NCI-H345 treated with DMSO at 0.1 percent for 48 hours (cell line): Measurements from ENCODE around the gene CSF2RB.

Source experiments
- DNase-seq: peaks from one replicate; lab custom pipeline; 2025; ENCODE audit not compliant: unreplicated experiment; lab: John Stamatoyannopoulos, UW

Gene CSF2RB

DNA sequence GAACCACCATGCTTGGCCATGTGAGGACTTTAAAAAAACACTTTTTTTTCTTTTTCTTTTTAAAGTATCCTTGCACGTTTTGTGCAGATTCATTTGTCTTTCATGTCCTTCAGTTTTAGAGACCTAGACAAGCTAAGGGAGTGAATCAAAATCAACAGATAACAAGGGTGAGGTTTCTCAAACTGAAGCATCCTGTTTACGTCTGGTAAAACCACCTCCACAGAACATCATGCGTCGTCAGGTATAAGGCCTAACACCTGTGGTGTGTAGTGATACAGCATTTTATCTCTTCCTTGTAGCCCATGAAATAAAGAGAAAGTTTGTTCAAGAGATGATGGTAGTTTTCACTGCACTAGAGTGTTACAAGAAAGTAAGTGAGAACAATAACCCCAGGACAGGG lies 26.3 kb upstream of the CSF2RB start:
- no peak for DNase-seq

- DNase-seq, result no peak
Observed at GRCh38 chr22:36891646-36892045, 21.8 kb upstream of the CSF2RB start.

DNA sequence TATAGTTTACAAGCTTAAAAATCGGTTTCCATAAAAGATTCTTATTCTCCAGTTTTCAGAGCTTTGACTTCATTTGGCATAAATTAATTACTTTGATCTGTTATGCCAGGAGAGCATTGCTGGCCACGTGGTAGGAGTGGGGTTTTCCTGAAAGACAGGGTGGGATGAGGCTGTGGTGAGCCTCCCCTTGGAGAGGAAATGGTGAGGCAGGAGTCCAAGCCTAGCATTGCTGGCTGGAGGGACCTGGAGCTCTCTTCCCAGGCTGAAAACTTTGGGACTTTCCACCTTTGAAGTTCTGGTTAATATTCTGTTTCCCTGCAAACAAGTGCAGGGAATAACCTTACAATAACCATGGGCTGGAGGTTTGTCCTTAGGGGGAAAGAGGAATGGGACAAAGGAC lies 21.1 kb upstream of the CSF2RB start:
- no peak for DNase-seq

GRCh38 chr22:36893262-36893661 lies 20.2 kb upstream of the CSF2RB start:
- no peak for DNase-seq

DNA sequence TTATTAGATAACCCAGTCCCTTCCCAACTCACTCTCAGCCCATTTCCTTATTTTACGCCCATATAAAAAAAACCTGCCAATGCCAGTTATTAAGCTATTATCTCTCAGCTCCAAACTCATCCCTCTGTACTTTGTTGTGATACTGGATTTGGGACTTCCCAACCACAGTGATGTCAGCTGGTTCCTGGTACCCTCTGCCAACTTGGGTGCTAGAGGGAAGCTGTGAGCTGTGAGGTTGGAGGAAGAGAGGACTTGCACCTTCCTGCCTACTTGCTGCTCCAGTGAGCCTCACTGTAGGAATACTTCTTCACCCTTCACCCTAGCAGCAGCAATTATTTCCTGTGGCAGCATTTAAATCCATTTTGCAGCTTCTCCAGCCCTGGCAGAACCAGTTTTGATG lies 19.2 kb upstream of the CSF2RB start:
- no peak for DNase-seq

GRCh38 chr22:36897611-36898010 lies 15.8 kb upstream of the CSF2RB start:
- no peak for DNase-seq

- no peak for DNase-seq
Observed at GRCh38 chr22:36898690-36899089, 14.7 kb upstream of the CSF2RB start.

- no peak for DNase-seq
Observed at GRCh38 chr22:36899498-36899897, 13.9 kb upstream of the CSF2RB start.

- DNase-seq, result no peak
Observed at GRCh38 chr22:36900225-36900624, 13.2 kb upstream of the CSF2RB start.

GRCh38 chr22:36900880-36901279 lies 12.5 kb upstream of the CSF2RB start:
- DNase-seq, result no peak

DNA sequence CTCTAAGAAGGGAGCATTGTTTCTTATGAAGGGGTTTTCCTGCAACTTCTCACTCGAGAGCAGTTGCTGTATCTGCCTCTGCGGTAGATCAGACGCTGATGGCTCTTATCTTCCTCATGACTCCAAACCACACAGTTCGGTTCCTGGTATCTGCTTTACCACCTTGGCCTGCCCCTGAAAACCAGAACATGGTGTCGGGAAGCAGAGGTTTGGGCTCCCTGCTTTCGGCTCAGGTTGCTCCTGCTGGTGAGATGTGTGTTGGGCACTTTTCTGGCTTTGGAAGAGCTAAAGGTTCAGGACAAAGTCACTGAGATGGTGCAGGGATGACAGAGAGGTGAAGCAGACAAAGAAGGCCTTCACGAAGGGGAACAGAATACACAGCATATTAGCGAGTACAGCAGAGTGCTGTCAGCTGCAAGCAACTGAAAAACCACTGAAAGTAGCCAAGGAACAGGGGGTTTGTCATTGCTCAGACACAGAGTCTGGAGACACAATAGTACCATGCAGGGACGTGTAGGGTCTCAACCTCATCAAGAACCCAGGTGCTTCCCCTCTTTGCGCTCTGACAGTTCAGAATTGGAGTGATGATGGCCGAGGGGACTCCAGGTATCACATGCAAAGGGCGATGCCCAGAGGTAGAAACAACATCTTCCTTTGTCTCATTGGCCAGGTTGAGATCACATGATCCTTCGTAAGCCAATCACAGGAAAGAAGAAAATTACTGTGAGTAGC lies 11.9 kb upstream of the CSF2RB start:
- DNase-seq, result no peak

DNA sequence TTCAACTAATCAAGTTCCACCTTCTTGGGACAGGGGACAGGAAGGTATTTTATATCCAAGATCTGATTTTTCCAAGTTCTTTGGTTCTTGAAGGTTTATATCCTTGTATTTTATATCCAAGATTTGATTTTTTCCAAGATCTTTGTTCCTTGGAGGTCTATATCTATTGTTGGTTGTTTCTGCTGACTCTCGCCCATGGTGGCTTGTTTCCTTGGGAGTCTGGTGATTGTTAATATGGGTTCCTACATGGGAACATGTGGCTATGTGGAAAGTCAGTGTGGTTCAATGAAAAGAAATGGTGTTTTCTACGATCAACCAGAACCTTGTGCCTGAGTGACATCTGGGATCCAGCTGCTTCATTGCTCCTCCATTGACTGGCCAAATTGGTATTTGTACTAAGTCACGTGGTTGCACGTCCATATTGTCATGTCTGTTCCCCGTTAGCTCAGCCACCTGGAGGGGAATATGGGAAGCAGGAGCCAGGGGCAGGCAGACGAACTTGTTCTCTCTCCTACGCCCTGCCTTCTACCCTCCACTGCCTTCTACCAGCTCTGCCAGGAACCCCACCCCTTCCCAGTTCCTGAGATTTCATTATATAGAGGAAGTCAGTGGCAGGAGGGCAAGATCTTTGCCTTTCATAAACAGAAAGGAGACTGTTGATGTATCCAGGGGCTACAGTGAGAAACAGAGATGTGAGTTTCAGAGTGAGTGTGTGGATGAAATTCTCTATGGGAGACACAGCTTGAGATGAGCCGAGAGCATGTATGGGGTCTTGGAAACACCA lies 11.1 kb upstream of the CSF2RB start:
- DNase-seq, result no peak

DNA sequence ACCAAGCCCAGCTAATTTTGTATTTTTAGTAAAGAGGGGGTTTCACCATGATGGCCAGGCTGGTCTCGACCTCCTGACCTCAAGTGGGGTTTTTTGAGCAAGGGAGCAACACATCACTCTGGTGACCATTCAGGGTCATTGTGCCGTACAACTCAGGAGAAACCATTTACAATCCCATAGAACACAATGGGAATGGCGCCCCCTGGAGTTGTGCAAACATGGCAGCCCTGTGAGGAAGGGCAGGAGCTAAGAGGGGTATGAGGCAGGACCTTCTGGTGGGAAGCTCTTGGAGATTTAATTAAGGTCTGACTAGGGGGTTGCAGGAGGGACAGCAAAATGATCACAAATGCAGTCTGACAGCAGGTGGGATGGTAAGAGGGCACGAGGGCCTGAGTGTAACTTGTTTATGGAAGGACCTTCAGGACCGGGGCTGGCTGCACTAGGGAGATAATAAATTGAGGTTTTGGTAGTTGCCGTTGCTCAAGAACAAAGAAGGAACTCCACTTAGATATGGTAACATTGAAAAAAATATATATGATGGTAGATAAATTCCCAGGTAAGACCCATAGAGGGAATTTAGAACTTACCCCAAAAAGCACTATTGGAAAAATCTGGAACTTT lies 9.1 kb upstream of the CSF2RB start:
- no peak for DNase-seq

DNA sequence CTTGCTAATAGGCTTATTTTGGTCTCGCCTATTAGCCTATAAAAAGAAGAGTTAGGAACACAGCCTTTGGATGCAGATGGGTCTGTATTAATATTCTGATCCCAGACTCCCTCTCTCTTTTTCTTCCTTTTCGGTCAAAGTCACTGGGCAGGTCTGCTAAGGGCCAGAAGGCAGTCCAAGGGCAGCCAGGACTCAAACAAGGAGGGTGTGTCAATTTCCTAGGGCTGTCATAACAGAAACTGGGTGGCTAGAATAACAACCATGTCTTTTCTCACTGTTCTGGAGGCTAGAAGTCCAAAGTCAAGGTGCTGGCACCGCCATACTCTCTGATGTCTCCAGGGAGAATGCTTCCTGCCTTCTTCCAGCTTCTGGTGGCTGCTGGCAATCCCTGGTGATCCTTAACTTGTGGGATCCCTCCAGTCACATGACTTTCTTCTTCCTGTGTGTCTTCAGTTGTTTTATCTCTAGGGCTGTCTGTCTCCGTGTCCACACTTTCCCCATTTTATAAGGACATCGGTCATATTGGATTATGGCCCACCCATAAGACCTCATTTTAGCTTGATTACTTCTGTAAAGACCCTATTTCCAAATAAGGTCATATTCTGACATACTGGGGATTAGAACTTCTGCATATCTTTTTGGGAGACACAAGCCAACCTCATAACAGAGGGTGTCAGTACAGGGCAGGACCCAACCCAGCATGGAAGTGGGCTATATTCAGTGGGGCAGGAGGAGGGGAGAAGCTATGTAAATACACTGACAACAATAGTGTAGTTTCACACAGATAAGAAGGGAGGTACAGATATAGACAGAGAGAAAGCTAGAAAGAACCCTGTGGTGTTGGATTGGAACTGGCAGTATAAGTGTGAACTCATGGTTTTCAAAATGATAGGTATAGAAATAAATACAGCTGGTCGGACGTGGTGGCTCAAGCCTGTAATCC lies 5.9 kb upstream of the CSF2RB start:
- DNase-seq, result no peak

- DNase-seq, result no peak
Observed at GRCh38 chr22:36910461-36910860, 3.0 kb upstream of the CSF2RB start.

GRCh38 chr22:36911887-36912661 lies 1.4 kb upstream of the CSF2RB start:
- DNase-seq, result no peak

GRCh38 chr22:36912694-36913426 lies 568 bp upstream of the CSF2RB start:
- no peak for DNase-seq

DNA sequence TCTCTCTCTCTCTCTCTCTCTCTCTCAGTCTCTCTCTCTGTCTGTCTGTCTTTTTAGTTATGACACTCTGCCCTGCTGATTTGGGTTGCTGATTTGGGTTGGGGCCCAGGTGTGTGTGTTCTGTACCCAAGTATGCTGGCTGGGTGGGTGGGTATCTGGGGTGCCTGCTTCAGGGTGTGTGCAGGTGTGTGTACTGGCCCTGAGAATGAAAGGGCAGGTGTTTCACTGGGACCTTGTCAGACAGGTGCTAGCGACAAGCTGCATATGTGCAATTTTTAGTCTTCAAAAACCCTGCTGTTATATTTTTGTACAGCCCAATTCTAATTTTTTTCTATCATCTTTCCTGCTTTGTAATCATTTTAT lies 943 bp downstream of the CSF2RB start:
- no peak for DNase-seq

- no peak for DNase-seq
Observed at GRCh38 chr22:36916034-36916433, 2.6 kb downstream of the CSF2RB start.
